ENCODE measurements around the gene IQGAP3. TPM values are rescaled to one million over a fixed set of nuclear protein-coding genes. Genes with fewer than 3 reads are reported as not detected.

The IQGAP3 gene
- total and polyA plus RNA-seq, 4 donors, result under 0.01 to 8.5 (median 0.43) TPM

GRCh38 chr1:156530006-156530405 lies 42.4 kb downstream of the IQGAP3 start (continued):
- TF ChIP-seq CTCF (IDR thresholded peaks at IDR 0.05; ENCODE audit: low read depth, low read length, missing input control) (no peak), FOXA2 (IDR thresholded peaks at IDR 0.05) (no peak), YY1 (IDR thresholded peaks at IDR 0.05) (no peak), HNF4A (conservative IDR thresholded peaks at IDR 0.05) (no peak), ATF3 (IDR thresholded peaks at IDR 0.05) (no peak)

- Histone ChIP-seq H3K27me3 (ENCODE audit: control insufficient read depth in 4 of 4, insufficient read depth in 4 of 4, low read length in 3 of 4) (no peaks in the 10 kb centered on the region), H3K36me3 (ENCODE audit: control insufficient read depth in 4 of 4, insufficient read depth in 3 of 4, low read depth in 1 of 4, low read length in 3 of 4) (no peaks in the 10 kb centered on the region), H3K27ac (ENCODE audit: low read depth in 1 of 2, low read length in 2 of 2) (no peak overlapping the region), H3K9me3 (ENCODE audit: control insufficient read depth in 4 of 4, low read length in 3 of 4) (no peaks in the 10 kb centered on the region), H3K9ac (ENCODE audit: low read depth in 1 of 2, low read length in 2 of 2) (no peak overlapping the region), H3K4me3 (ENCODE audit: low read depth in 1 of 3, low read length in 3 of 3) (no peak overlapping the region), H3K4me1 (ENCODE audit: control insufficient read depth in 4 of 4, insufficient read depth in 4 of 4, low read length in 3 of 4) (peaks cover 0 to 2% (median 0%) of the 10 kb centered on the region in 4 donors)
- no peak for TF ChIP-seq RAD21 (IDR thresholded peaks at IDR 0.05)
- no peak for TF ChIP-seq CTCF (IDR thresholded peaks at IDR 0.05; ENCODE audit: low read depth, low read length, missing input control)
- no peak for TF ChIP-seq NR2F2 (IDR thresholded peaks at IDR 0.05)
- TF ChIP-seq MAX (IDR thresholded peaks at IDR 0.05), result no peak
- no peak for TF ChIP-seq HNF4G (IDR thresholded peaks at IDR 0.05)
- no peak for TF ChIP-seq ATF3 (IDR thresholded peaks at IDR 0.05)
- TF ChIP-seq YY1 (IDR thresholded peaks at IDR 0.05), result no peak
- no peak for TF ChIP-seq GABPA (IDR thresholded peaks at IDR 0.05 in 1 of 2, conservative IDR thresholded peaks at IDR 0.05 in 1 of 2)
- no peak for TF ChIP-seq ZBTB33 (IDR thresholded peaks at IDR 0.05)
- no peak for TF ChIP-seq REST (IDR thresholded peaks at IDR 0.05)
- TF ChIP-seq EGR1 (IDR thresholded peaks at IDR 0.05; ENCODE audit: low read depth in 2 of 2), result no peak
- no peak for TF ChIP-seq JUND (IDR thresholded peaks at IDR 0.05)
- TF ChIP-seq SP1 (IDR thresholded peaks at IDR 0.05), result no peak
- no peak for TF ChIP-seq TAF1 (conservative IDR thresholded peaks at IDR 0.05)
- no peak for TF ChIP-seq HNF4A (conservative IDR thresholded peaks at IDR 0.05)
- TF ChIP-seq FOXA2 (IDR thresholded peaks at IDR 0.05), result no peak
- no peak for TF ChIP-seq FOXA1 (IDR thresholded peaks at IDR 0.05)
- no peak for TF ChIP-seq RXRA (IDR thresholded peaks at IDR 0.05)
- no peak for DNase-seq (ENCODE audit: low spot score)
- 94% methylated on average over 8 of the region's 8 CpGs for WGBS
Measured at GRCh38 chr1:156528875-156529425, 43.4 kb downstream of the IQGAP3 start.

Measured in liver (tissue), 9 donors.